GM19351 (cell line): ENCODE measurements around the gene UNC45B.
"Not testable (repeated sequence)": the region's sequence is repeated elsewhere in the genome, so short reads cannot be mapped to it uniquely, and the experiment has no call there.

Experiments
- ATAC-seq: cut with Tn5 transposase; IDR thresholded peaks from one replicate; pipeline ENCODE4 v1.9.1; 2021; ENCODE audit warnings: mild to moderate bottlenecking, moderate library complexity; ENCODE audit not compliant: unreplicated experiment

Gene UNC45B

DNA sequence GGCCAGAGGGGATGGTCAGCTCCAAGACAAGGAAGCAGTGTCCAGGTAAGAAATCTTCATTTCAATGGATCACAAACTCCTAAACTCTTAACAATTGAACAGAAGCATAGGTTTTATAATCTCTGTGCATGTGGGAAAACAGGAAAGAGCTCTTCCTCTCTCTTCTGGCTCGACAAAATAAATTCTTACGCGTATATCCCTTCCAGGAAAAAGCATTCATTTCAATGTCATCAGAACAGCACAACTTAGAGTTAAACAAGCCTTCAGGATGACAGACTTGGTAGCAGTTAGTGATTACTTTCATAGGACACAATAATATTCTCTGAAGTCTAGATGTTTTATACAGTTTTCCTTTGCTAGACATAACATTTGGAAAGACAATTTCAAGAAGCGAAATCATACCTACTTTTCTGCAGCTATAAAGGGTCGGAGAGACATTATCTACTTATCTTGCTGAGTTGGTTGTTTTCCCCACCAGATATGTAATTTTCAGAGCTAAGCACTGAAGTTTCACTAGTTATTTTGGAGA lies 65.9 kb downstream of the UNC45B start:
- no peak for ATAC-seq

- ATAC-seq = no peak
Observed at GRCh38 chr17:35214192-35214591, 66.6 kb downstream of the UNC45B start.

GRCh38 chr17:35214631-35215273 lies 67.1 kb downstream of the UNC45B start:
- no peak for ATAC-seq

DNA sequence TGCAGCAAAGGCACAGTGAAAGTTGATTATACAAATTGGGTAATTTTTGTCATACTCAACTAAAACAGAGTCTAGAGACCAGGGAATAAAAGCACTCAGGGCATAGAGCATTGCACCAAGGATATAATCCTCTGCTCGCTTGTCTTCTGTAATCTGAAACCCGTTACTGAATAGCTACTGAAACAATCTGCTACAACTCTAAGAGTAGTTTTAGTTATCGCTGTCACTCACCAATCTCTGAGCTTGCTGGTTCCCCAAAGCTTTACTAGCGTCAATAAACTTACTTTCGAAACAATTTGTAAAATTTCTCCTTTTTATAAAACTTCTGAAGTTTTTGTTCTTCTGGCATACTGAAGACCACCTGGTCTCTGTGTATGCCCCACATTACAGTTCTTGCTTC lies 69.5 kb downstream of the UNC45B start:
- no peak for ATAC-seq

- no peak for ATAC-seq
Observed at GRCh38 chr17:35218915-35219314, 71.3 kb downstream of the UNC45B start.

DNA sequence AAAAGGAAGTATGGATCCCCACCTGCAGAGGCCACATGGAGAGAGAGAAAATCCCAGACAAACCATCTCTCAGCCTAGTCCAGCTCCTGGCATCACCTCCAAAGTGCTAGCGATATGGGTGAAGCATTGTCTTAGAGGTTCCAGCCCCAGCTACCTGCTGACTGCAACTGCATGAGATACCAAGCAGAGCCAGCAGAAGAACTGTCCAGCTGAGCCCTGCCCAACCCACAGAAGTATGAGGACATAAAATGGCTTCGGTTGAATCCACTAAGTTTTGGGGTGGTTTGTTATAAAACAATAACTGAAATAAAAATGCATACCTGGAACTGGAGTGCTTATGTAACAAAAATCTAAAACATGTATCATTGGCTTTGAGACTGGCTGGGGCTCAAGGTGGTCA lies 74.8 kb downstream of the UNC45B start:
- no peak for ATAC-seq

DNA sequence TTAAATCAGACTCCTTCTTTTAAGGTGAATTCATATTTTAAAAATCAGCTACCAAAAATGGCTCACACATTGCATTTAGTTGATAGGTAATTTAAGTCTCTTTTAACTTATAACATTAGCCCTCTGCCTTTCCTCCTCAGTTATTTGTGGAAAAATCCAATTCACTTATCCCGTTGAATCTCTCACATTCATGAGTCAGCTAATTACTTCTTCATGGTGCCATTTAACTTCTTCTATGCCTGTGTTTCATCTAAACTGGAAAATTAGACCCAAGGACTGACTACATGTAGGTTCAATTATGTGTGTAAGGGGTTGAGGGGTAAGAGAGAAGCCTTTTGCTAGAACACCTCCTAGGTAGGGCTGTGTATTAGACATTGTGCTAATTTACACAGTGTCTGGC lies 76.8 kb downstream of the UNC45B start:
- ATAC-seq = no peak

- no peak for ATAC-seq
Observed at GRCh38 chr17:35227546-35227945, 79.9 kb downstream of the UNC45B start.

GRCh38 chr17:35229638-35230037 lies 82.0 kb downstream of the UNC45B start:
- ATAC-seq = no peak

GRCh38 chr17:35234315-35234714 lies 86.7 kb downstream of the UNC45B start:
- ATAC-seq = not testable (repeated sequence)

DNA sequence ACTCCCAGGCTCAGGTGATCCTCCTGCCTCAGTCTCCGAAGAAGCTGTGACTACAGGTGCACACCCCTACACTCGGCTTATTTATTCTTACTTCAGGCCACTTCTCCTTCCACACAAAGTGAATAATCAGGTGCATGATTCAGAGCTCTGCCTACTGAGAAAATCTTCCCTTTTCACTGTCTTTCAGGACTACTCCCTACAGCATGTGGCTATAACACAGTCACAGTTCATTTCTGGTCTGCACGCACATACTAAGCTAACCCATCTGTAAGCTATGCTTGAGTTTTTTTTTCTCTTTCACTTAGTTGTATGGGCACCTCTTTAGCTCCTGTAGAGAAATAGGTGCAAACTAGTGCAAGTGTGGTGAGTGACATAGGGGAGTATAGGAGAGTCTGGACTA lies 87.7 kb downstream of the UNC45B start:
- no peak for ATAC-seq

GRCh38 chr17:35235917-35236316 lies 88.3 kb downstream of the UNC45B start:
- ATAC-seq = no peak

DNA sequence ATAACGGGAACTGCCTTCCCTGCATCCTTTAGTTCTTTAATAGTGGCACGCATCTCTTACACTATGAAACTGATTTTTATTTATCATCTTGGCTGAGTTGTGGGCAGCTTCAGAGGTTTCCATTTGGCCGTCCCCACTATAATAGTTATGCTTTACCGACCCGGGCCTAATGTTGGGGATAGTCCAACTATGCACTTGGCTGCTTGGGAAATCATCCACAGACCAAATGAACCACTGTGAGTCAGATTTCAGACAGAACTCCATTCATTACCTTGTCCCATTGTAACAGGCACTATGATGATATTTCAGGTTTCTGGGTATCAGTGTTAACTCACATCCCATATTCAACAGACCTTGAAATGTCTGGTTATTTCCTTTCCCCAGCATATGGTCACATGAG lies 89.2 kb downstream of the UNC45B start:
- ATAC-seq = no peak

DNA sequence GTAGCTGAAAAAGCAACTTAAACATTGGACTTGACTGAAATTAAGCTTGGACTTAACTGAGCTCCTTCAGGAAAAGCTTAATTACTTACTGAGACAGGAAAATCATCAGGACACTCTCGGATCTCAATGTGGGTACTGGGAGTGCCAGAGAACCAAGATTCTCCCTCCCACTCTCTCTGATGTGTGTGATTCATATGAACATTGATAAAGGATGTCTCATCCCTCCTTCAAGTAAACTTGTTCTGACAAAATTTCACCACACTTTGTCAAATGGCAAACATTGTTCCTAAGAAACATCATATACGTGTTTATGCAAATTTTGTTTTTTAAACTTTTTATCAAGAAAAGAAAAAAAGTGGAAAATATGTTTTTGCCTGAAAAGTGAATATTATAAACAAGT lies 91.2 kb downstream of the UNC45B start:
- ATAC-seq = no peak
